ENCODE data around the gene CIROP. TPM values are rescaled to one million over a fixed set of nuclear protein-coding genes. Genes with fewer than 3 reads are reported as not detected.

The CIROP gene
- total RNA-seq, 1 experiment from 2014 or later = 0.42 TPM

- DNase-seq = no peak
- Histone ChIP-seq H3K4me3 (ENCODE audit: insufficient read depth, low read depth, low read length) (no peak overlapping the region), H3K27me3 (ENCODE audit: control insufficient read depth, insufficient read depth, low read length) (no peaks in the 10 kb centered on the region), H3K36me3 (replicated peaks; ENCODE audit: control insufficient read depth, insufficient read depth, low read length) (peaks cover 46% of the 10 kb centered on the region)
Measured at GRCh38 chr14:23078692-23079116, 26.1 kb downstream of the CIROP start.

DNA sequence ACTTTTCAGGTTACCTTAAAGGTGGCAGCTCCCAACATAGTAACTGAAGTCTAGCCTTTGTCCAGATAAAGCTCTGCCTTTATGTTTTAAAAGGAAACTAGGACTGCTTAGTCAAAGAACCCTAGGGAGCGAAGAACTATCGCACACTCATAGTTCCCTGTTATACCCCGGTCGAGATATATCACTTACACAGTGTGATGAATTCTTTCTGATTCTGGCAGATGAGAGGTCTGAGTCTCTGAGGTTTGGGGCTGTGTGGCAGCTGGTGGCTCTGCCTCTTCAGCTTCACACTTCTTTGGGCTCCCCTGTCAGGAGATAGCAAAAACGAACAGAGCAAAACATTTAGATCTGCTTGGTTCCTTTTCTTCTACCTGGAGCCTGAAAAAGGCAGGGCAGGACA lies 26.8 kb downstream of the CIROP start:
- no peak for DNase-seq
- Histone ChIP-seq H3K4me3 (ENCODE audit: insufficient read depth, low read depth, low read length) (no peak overlapping the region), H3K27me3 (ENCODE audit: control insufficient read depth, insufficient read depth, low read length) (no peaks in the 10 kb centered on the region), H3K36me3 (replicated peaks; ENCODE audit: control insufficient read depth, insufficient read depth, low read length) (peaks cover 48% of the 10 kb centered on the region)

DNA sequence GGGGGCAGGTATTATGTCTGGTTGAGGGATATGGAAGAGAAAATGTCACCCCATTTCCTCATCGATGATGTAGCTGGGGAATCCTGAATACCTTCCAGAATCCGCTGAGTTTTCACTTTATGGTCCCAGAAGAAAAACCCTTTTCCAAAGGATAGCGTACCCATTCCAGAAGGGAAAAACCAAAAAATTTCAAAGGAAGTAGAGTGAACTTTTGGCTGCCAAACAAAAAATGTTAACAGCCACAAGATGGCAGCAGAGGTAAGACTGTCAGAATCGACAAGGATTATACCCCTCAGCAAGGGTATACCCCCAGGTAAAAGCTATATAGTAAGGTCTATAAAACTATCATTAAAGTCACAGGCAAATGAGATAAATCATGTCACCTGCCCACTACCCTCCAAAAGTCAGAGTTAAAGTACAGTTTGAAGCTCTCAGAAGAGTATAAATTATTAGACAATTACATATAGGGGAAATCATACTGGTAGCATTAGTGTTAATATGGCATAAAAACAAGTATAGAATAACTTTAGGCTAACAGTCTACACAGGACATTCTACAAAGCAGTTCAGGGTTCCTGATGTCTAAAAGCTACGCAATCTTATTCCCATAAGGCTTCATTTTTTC lies 27.9 kb downstream of the CIROP start:
- H3K36me3 ChIP-seq (replicated peaks; ENCODE audit: control insufficient read depth, insufficient read depth, low read length) = peaks cover 51% of the 10 kb centered on the region
- H3K27me3 ChIP-seq (ENCODE audit: control insufficient read depth, insufficient read depth, low read length) = no peaks in the 10 kb centered on the region
- peak; percentile 58 for DNase-seq
- H3K4me3 ChIP-seq (ENCODE audit: insufficient read depth, low read depth, low read length) = no peak overlapping the region

DNA sequence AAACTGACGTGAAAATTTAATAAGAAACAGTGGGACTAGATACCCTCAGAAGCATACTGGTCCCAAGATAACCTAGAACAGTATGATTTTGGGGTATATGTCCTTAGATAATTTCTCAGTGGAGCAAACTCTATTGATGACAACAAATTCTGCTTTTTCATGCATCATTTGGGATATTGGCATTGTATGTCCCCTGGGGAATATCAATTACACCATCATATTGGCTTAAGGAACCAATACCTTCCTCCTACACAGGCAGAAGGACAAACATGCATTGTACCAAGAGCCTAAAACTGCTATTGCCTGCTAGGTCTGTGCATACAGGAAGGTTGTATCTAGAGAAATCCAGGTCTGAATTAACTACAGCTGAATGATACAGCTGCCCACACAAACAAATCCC lies 29.9 kb downstream of the CIROP start:
- DNase-seq = no peak
- Histone ChIP-seq H3K4me3 (ENCODE audit: insufficient read depth, low read depth, low read length) (no peak overlapping the region), H3K36me3 (replicated peaks; ENCODE audit: control insufficient read depth, insufficient read depth, low read length) (peaks cover 41% of the 10 kb centered on the region), H3K27me3 (ENCODE audit: control insufficient read depth, insufficient read depth, low read length) (no peaks in the 10 kb centered on the region)

DNA sequence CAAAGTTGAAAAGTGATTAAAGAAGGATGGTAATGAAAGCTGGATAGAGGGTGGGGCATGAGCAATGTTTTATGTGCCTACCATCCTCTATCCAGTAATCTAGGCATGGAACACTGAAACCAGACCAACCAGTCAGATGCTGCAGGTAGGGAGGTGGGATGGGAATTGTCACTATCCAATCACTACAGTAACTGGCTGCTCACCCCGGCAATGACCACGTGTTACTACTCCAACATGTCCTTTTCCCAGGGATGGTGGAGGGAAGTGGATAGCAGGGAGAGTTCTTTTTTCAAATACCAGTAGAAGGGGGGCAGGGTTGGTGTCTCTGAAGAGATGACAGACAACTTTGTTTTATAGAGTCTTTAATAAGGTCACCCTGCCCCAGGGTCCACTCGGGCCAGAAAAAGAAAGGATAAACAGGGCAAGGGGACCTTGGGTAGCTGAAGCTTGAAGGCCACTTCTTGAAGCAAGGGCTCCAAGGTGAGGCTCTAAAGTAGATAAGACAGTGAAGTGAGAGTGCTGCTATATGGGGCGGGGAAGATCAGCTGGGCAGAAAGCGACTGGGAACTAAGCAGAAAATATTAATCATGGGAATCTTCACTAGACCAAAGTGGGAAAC lies 32.8 kb downstream of the CIROP start:
- peak; percentile 55 for DNase-seq
- H3K36me3 ChIP-seq (replicated peaks; ENCODE audit: control insufficient read depth, insufficient read depth, low read length) = peaks cover 36% of the 10 kb centered on the region
- H3K27me3 ChIP-seq (ENCODE audit: control insufficient read depth, insufficient read depth, low read length) = no peaks in the 10 kb centered on the region
- no peak overlapping the region; the same call in 1 of the 2 replicates for H3K4me3 ChIP-seq (ENCODE audit: insufficient read depth, low read depth, low read length)

DNA sequence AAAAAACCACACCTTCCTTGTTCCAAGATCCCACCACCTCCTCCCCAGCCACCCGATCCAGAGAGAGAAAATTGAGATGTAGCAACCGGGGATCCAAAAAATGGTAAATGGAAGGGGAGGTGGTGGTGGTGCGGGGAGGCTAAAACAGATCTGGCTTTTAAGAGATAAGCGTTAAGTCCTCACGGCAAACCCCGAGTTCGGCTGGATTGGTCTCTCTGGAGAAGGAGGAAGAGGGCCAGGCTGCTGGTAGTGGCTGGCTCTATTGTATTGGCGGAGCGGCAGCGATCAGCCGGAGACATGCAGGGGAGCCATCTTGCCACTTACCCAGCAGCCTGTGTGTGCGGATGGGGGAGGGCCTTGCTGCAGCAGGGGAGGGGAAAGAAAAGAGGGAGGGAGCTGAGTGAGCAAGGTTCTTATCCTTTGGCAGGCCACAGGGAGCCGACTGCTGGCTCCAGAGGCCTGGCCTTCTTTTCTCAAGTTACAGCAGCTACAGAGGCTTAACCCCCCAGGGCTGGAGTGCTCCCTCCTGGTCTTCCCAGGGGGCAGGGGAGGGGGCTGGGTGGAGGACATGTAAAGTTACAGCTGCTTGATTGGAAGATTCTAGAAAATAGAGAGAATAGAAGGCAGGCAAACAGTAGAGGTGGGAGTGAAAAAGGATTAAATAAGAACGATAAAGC lies 33.4 kb downstream of the CIROP start:
- DNase-seq = peak; percentile 92
- peaks cover 38% of the 10 kb centered on the region for H3K36me3 ChIP-seq (replicated peaks; ENCODE audit: control insufficient read depth, insufficient read depth, low read length)
- peak overlapping the region; percentile 82 for H3K4me3 ChIP-seq (ENCODE audit: insufficient read depth, low read depth, low read length)
- no peaks in the 10 kb centered on the region for H3K27me3 ChIP-seq (ENCODE audit: control insufficient read depth, insufficient read depth, low read length)

DNA sequence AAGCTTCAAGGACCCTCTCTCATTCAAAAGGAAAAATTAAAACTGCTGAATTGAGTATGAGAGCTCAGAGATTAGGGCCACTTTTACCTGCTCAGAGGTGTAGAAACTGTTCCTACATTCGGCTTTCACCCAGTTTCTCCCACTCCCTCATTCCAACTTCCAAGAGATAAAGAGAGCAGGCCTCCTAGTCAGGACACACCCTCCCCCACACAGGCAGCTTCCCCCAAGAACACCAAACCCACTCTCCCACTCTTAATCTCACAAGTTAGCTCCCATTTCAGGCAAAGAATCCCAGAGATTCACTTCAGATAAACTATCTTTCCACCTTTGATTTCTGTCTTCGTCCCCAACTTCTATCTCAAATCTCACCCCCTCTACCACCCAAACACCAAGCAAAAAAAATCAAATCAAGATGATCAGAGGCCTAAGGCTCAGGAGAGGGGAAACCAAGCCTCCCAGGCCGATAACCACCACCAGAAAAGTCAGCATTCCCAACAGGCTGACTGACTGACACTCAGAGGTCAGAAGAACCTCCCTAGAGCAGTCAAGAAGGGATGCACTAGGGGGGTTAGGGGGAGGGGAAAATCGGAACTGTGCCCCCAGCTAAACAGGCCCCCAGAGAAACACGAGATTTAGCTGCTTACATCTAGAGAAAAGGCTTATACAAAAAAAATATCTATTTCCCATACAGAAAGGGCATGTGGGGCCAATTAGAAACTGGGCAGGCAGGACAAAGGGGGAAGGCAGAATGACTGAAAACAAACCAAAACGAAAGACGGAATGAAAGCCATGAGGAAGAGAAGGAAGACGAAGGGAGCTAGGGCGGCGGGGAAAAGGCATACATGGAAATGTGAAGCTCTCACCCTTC lies 34.3 kb downstream of the CIROP start:
- peaks cover 40% of the 10 kb centered on the region for H3K36me3 ChIP-seq (replicated peaks; ENCODE audit: control insufficient read depth, insufficient read depth, low read length)
- peak overlapping the region; percentile 82 for H3K4me3 ChIP-seq (ENCODE audit: insufficient read depth, low read depth, low read length)
- peak; percentile 44 for DNase-seq
- H3K27me3 ChIP-seq (ENCODE audit: control insufficient read depth, insufficient read depth, low read length) = no peaks in the 10 kb centered on the region

- H3K4me3 ChIP-seq (ENCODE audit: insufficient read depth, low read depth, low read length) = no peak overlapping the region
- peaks cover 40% of the 10 kb centered on the region for H3K36me3 ChIP-seq (replicated peaks; ENCODE audit: control insufficient read depth, insufficient read depth, low read length)
- no peak for DNase-seq
- H3K27me3 ChIP-seq (ENCODE audit: control insufficient read depth, insufficient read depth, low read length) = no peaks in the 10 kb centered on the region
Measured at GRCh38 chr14:23069413-23069806, 35.4 kb downstream of the CIROP start.

- Histone ChIP-seq H3K27me3 (ENCODE audit: control insufficient read depth, insufficient read depth, low read length) (no peaks in the 10 kb centered on the region), H3K4me3 (ENCODE audit: insufficient read depth, low read depth, low read length) (no peak overlapping the region), H3K36me3 (replicated peaks; ENCODE audit: control insufficient read depth, insufficient read depth, low read length) (peaks cover 45% of the 10 kb centered on the region)
- peak; percentile 93 for DNase-seq
Measured at GRCh38 chr14:23068789-23069412, 35.9 kb downstream of the CIROP start.

- Histone ChIP-seq H3K4me3 (ENCODE audit: insufficient read depth, low read depth, low read length) (no peak overlapping the region), H3K27me3 (ENCODE audit: control insufficient read depth, insufficient read depth, low read length) (no peaks in the 10 kb centered on the region), H3K36me3 (replicated peaks; ENCODE audit: control insufficient read depth, insufficient read depth, low read length) (peaks cover 52% of the 10 kb centered on the region)
- peak; percentile 69 for DNase-seq
Measured at GRCh38 chr14:23067847-23068788, 36.7 kb downstream of the CIROP start.

DNA sequence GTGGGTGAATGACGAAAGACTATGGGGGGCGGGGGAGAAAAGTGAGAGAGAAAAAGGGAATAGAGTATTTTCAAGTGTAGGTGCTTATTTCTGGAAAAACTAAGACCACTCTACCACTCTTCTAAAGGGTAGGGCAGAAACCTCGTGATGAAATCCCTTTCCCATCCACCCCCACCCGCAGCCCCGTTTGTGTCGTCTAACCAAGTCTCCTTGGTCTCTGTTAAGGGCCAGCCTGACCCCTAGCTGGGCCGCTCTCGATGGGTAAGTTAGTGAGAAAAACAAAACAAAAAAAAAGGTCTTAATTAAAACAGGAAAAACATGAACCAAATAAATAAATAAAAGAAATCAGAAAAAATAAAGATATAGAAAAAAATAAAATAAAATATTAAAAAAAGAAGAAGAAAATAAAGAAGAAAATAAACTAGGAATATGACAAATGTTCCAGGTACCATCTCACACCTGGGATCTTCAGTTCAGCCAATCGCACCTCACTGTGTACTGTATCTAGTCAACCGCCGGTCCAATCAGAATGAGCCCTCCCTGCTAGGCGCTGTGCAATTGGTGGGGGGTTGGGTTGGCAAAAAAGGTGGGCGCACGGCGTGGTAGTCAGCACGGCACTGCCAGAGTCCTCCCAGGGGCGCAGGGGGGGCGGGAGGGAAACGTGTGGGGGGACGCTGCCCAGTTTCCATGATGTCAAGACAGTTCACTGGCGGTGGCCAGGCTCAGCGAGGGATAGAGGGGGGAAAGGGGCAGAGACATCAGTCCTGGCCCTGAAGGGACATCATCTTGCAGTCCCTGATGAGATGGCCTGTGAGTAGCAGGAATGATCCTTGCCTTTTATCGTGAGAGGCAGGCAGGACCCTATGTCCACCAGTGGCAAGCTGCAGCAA lies 37.7 kb downstream of the CIROP start:
- peaks cover 56% of the 10 kb centered on the region for H3K36me3 ChIP-seq (replicated peaks; ENCODE audit: control insufficient read depth, insufficient read depth, low read length)
- H3K27me3 ChIP-seq (ENCODE audit: control insufficient read depth, insufficient read depth, low read length) = no peaks in the 10 kb centered on the region
- DNase-seq = peak; percentile 38
- no peak overlapping the region for H3K4me3 ChIP-seq (ENCODE audit: insufficient read depth, low read depth, low read length)

GRCh38 chr14:23066368-23066767 lies 38.4 kb downstream of the CIROP start:
- peak; percentile 19 for DNase-seq
- Histone ChIP-seq H3K4me3 (ENCODE audit: insufficient read depth, low read depth, low read length) (no peak overlapping the region), H3K36me3 (replicated peaks; ENCODE audit: control insufficient read depth, insufficient read depth, low read length) (peaks cover 59% of the 10 kb centered on the region), H3K27me3 (ENCODE audit: control insufficient read depth, insufficient read depth, low read length) (no peaks in the 10 kb centered on the region)

Measured in H7 (cell line).